SK-N-SH (cell line): ENCODE results near the gene SLC6A9. TPM values are rescaled to one million over a fixed set of nuclear protein-coding genes. Genes with fewer than 3 reads are reported as not detected.

Experiments used
- CTCF ChIA-PET: fragments of 300-600, 350-600 bp; formaldehyde crosslinking; extraction: SDS; loops from one replicate; lab custom pipeline; 2021; lab: Yijun Ruan, JAX
- POLR2A ChIA-PET: fragments of 350-600 bp; sonication (Branson Sonifier 250); formaldehyde crosslinking; extraction: SDS; loops from one replicate; lab custom pipeline; 2020; ENCODE audit warnings: antibody characterized with exemption, inconsistent platforms; lab: Yijun Ruan, JAX
- DNase-seq: peaks from one replicate; pipeline ENCODE4 v3.0.0; 2012
- H2AFZ ChIP-seq: fragments of 200-600 bp; sonication (generic); 2 replicates; pipeline ENCODE4 v1.8.1; 2016; ENCODE audit warnings: antibody characterized with exemption, mild to moderate bottlenecking, low read depth
- H3F3A ChIP-seq: fragments of 200-600 bp; sonication (generic); replicated peaks from 2 replicates; pipeline ENCODE3; 2016; ENCODE audit warnings: antibody characterized with exemption, mild to moderate bottlenecking; ENCODE audit not compliant: insufficient read depth
- H3K27ac ChIP-seq, 2 experiments: fragments of 200-500 bp in 1 of 2; fragments of 200-600 bp in 1 of 2; sonication (Bioruptor generic) in 1 of 2; sonication (generic), shearing (Covaris generic) in 1 of 2; 2 replicates each; pipeline versions ENCODE4 v1.5.1 to v1.6.1; 2014 to 2016; ENCODE audit warnings: low read depth in 2 of 2, inconsistent platforms in 1 of 2, low read length in 1 of 2, mild to moderate bottlenecking in 1 of 2, mixed read lengths in 1 of 2
- H3K27me3 ChIP-seq: fragments of 200-600 bp; sonication (generic), shearing (Covaris generic); 2 replicates; pipeline ENCODE4 v1.6.1; 2016; ENCODE audit warnings: mixed run types; ENCODE audit not compliant: insufficient read depth
- H3K36me3 ChIP-seq, 2 experiments: fragments of 200-500 bp in 1 of 2; fragments of 200-600 bp in 1 of 2; sonication (Bioruptor generic) in 1 of 2; sonication (generic) in 1 of 2; replicated peaks in 1 of 2; 2 replicates each; pipeline versions ENCODE3 to v1.5.1; 2014 to 2016; ENCODE audit warnings: low read length in 1 of 2, mild to moderate bottlenecking in 1 of 2; ENCODE audit not compliant: insufficient read depth in 2 of 2, control insufficient read depth in 1 of 2
- H3K4me1 ChIP-seq, 2 experiments: fragments of 200-500 bp in 1 of 2; fragments of 200-600 bp in 1 of 2; sonication (Bioruptor generic) in 1 of 2; sonication (generic), shearing (Covaris generic) in 1 of 2; 2 replicates each; pipeline versions ENCODE4 v1.5.1 to v1.6.1; 2014 to 2016; ENCODE audit warnings: low read depth in 1 of 2, low read length in 1 of 2, mixed run types in 1 of 2; ENCODE audit not compliant: insufficient read depth in 2 of 2, control insufficient read depth in 1 of 2
- H3K4me2 ChIP-seq: fragments of 200-600 bp; sonication (generic), shearing (Covaris generic); 2 replicates; pipeline ENCODE4 v1.6.1; 2017; ENCODE audit warnings: mixed run types
- H3K4me3 ChIP-seq, 2 experiments: fragments of 200-500 bp in 1 of 2; fragments of 200-600 bp in 1 of 2; sonication (Bioruptor generic) in 1 of 2; sonication (generic), shearing (Covaris generic) in 1 of 2; 2 replicates each; pipeline versions ENCODE4 v1.5.1 to v1.8.1; 2014 to 2016; ENCODE audit warnings: low read depth in 2 of 2, inconsistent platforms in 1 of 2, low read length in 1 of 2, mild to moderate bottlenecking in 1 of 2, mixed read lengths in 1 of 2, moderate library complexity in 1 of 2
- H3K79me2 ChIP-seq: fragments of 200-600 bp; sonication (generic); 2 replicates; pipeline ENCODE4 v1.8.1; 2017; ENCODE audit warnings: mild to moderate bottlenecking; ENCODE audit not compliant: insufficient read depth
- H3K9ac ChIP-seq: fragments of 200-600 bp; sonication (generic); 2 replicates; pipeline ENCODE4 v1.6.1; 2017; ENCODE audit warnings: mixed run types
- H3K9me2 ChIP-seq: fragments of 200-600 bp; sonication (generic); 2 replicates; pipeline ENCODE4 v1.6.1; 2017; ENCODE audit warnings: mixed run types
- H3K9me3 ChIP-seq: fragments of 200-600 bp; sonication (generic); 2 replicates; pipeline ENCODE4 v1.6.1; 2017; ENCODE audit warnings: mixed run types, mild to moderate bottlenecking, moderate library complexity
- H4K20me1 ChIP-seq: fragments of 200-600 bp; sonication (generic); 2 replicates; pipeline ENCODE4 v1.6.1; 2017; ENCODE audit warnings: mild to moderate bottlenecking, mixed run types; ENCODE audit not compliant: insufficient read depth
- CTCF ChIP-seq: fragments of 200-600 bp; sonication (generic); IDR thresholded peaks from 2 replicates; pipeline ENCODE4 v1.6.1; 2017; ENCODE audit warnings: antibody characterized with exemption, mild to moderate bottlenecking, moderate library complexity
- EZH2phosphoT487 ChIP-seq: fragments of 200-600 bp; sonication (generic); IDR thresholded peaks from 2 replicates; pipeline ENCODE4 v1.6.1; 2017; ENCODE audit warnings: low read depth, mixed run types, mild to moderate bottlenecking, antibody characterized with exemption, moderate library complexity, borderline replicate concordance
- FOXJ3 ChIP-seq: sonication (generic); formaldehyde crosslinking; IDR thresholded peaks from 2 replicates; pipeline ENCODE4 v1.5.1; 2020; ENCODE audit warnings: mild to moderate bottlenecking, missing genetic modification reagents
- FOXM1 ChIP-seq: IDR thresholded peaks from 2 replicates; pipeline ENCODE4 v1.4.0; 2012; ENCODE audit warnings: low read depth, mild to moderate bottlenecking
- GABPA ChIP-seq: IDR thresholded peaks from 2 replicates; pipeline ENCODE4 v1.4.0; 2012; ENCODE audit warnings: low read depth, mild to moderate bottlenecking
- GATA2 ChIP-seq: sonication (generic); formaldehyde crosslinking; IDR thresholded peaks from 2 replicates; pipeline ENCODE4 v1.5.0; 2020; ENCODE audit warnings: mild to moderate bottlenecking, missing genetic modification reagents
- IRF3 ChIP-seq: fragments of 150-350 bp; IDR thresholded peaks from 2 replicates; pipeline ENCODE4 v1.6.1; 2016; ENCODE audit warnings: mild to moderate bottlenecking, low read depth, low read length
- NRF1 ChIP-seq: IDR thresholded peaks from 2 replicates; pipeline ENCODE4 v1.6.1; 2012; ENCODE audit warnings: low read depth, mild to moderate bottlenecking, low read length
- PBX3 ChIP-seq: IDR thresholded peaks from 2 replicates; pipeline ENCODE4; 2012
- RCOR1 ChIP-seq: fragments of 150-350 bp; IDR thresholded peaks from 2 replicates; pipeline ENCODE4 v1.6.1; 2017; ENCODE audit warnings: antibody characterized with exemption, low read length
- RFX5 ChIP-seq: IDR thresholded peaks from 2 replicates; pipeline ENCODE4 v1.6.1; 2012; ENCODE audit warnings: mild to moderate bottlenecking, improper control_type of control experiment, low read length
- SIN3A ChIP-seq: IDR thresholded peaks from 2 replicates; pipeline ENCODE4 v1.6.1; 2012; ENCODE audit warnings: low read depth, mild to moderate bottlenecking, low read length, moderate library complexity, borderline replicate concordance
- TCF12 ChIP-seq: IDR thresholded peaks from 2 replicates; pipeline ENCODE4 v1.4.0; 2012
- USF2 ChIP-seq: fragments of 150-350 bp; IDR thresholded peaks from 2 replicates; pipeline ENCODE4 v1.6.1; 2017; ENCODE audit warnings: antibody characterized with exemption, low read length, low read depth, borderline replicate concordance
- YY1 ChIP-seq: IDR thresholded peaks from 2 replicates; pipeline ENCODE4 v1.4.0; 2012; ENCODE audit warnings: low read depth, mild to moderate bottlenecking
- WGBS: methylation state at CpG from one replicate; pipeline ENCODE4 v1.1.6; 2017; ENCODE audit warnings: low lambda C conversion rate; 5-methylcytosine and 5-hydroxymethylcytosine counted together
- polyA plus RNA-seq, 3 experiments: library from polyadenylated mRNA; depleted of rRNA; stranded (reverse); fragments of >200 nt; gene quantifications; 2 replicates each; pipeline ENCODE4 v1.2.3, GENCODE V29; 2012

SLC6A9 gene
- polyA plus RNA-seq, 1 of the 3 experiments (the other 2 are of a cell fraction): 3.9 TPM

GRCh38 chr1:43991200-43991475 is 40.1 kb downstream of the SLC6A9 start:
- no peaks in the 10 kb centered on the region for H3K9me3 ChIP-seq
- no peaks in the 10 kb centered on the region for H4K20me1 ChIP-seq
- peak overlapping the region; percentile 90 for H3K4me2 ChIP-seq
- H3K36me3 ChIP-seq: peaks cover 4 to 7% of the 10 kb centered on the region in 2 experiments
- H3K4me3 ChIP-seq: peak overlapping the region; percentile 71 to 75
- ChIA-PET CTCF (interaction anchor here (0.9 to 20.6 kb wide), 8 partner anchors 11 to 228 kb away, joined by 3 to 598 read pairs (median 5); partner anchors contain the start of genes ATP6V0B, IPO13 and SLC6A9), POLR2A (no interaction called here)
- H3K79me2 ChIP-seq: no peaks in the 10 kb centered on the region
- DNase-seq: no peak
- peaks cover 8 to 37% of the 10 kb centered on the region in 2 experiments; a peak in 3 of 4 replicates for H3K4me1 ChIP-seq
- H3K27ac ChIP-seq: peak overlapping the region; percentile 75 to 86
- peaks cover 8% of the 10 kb centered on the region for H3F3A ChIP-seq
- WGBS: 3% methylated on average over 9 of the region's 10 CpGs
- TF ChIP-seq YY1 (no peak), USF2 (no peak), IRF3 (no peak), FOXM1 (no peak), CTCF (no peak), GABPA (no peak), RCOR1 (no peak), TCF12 (no peak), PBX3 (no peak; the same call in 1 of the 2 replicates), SIN3A (no peak), FOXJ3 (CRISPR knock-in tag) (no peak; the same call in 1 of the 2 replicates), NRF1 (no peak), GATA2 (CRISPR knock-in tag) (no peak), EZH2phosphoT487 (no peak), RFX5 (no peak)
- H2AFZ ChIP-seq: peak overlapping the region; percentile 87; the same call in 1 of the 2 replicates
- peak overlapping the region; percentile 75 for H3K9ac ChIP-seq
- no peaks in the 10 kb centered on the region for H3K9me2 ChIP-seq
- H3K27me3 ChIP-seq: no peaks in the 10 kb centered on the region
